Loucy (cell line): ENCODE results near the gene RNF130.

ENCODE experiments used
- EZH2phosphoT487 ChIP-seq: fragments of 200-600 bp; IDR thresholded peaks from 2 replicates; pipeline ENCODE4 v1.6.1; 2018; ENCODE audit warnings: antibody characterized with exemption, mild to moderate bottlenecking, moderate library complexity, borderline replicate concordance
- TF ChIP-seq, protein P1 (sequence below): fragments of 200-600 bp; sonication (generic); conservative IDR thresholded peaks from 2 replicates; pipeline ENCODE4 v1.5.1; 2014; ENCODE audit warnings: mild to moderate bottlenecking, antibody characterized with exemption, low read length

DNA sequence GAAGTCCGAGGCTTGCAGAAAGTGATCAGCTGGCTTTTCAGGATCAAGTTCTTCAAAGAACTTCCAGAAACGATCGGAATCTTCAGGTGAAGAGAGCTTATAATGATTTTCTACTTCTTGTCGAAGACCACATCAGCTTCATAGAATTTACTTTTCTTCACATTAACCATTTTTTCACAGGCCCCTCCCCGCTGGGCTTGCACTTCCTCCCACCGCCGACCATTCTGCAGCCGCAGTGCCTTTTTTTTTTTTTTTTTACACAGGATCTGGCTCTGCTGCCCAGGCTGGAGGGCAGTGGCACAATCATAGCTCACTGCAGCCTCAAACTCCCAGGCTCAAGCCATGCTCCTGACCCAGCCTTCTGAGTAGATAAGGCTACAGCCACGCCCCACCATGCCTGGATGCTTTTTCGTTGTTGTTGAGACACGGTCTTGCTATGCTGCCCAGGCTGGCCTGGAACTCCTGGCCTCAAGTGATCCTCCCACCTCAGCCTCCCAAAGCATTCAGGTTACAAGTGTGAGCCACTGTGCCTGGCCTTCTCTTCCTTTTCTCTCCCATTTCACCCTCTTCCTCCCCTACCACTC is 15.3 kb upstream of the RNF130 start:
- TF ChIP-seq, protein P1, sequence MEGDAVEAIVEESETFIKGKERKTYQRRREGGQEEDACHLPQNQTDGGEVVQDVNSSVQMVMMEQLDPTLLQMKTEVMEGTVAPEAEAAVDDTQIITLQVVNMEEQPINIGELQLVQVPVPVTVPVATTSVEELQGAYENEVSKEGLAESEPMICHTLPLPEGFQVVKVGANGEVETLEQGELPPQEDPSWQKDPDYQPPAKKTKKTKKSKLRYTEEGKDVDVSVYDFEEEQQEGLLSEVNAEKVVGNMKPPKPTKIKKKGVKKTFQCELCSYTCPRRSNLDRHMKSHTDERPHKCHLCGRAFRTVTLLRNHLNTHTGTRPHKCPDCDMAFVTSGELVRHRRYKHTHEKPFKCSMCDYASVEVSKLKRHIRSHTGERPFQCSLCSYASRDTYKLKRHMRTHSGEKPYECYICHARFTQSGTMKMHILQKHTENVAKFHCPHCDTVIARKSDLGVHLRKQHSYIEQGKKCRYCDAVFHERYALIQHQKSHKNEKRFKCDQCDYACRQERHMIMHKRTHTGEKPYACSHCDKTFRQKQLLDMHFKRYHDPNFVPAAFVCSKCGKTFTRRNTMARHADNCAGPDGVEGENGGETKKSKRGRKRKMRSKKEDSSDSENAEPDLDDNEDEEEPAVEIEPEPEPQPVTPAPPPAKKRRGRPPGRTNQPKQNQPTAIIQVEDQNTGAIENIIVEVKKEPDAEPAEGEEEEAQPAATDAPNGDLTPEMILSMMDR: no peak
- TF ChIP-seq EZH2phosphoT487: no peak
